Superior temporal gyrus (tissue), 1 donor: ENCODE measurements around the gene ESF1.

Experiments used
- DNase-seq: peaks from one replicate; pipeline ENCODE4 v3.0.0-alpha.2; 2016; ENCODE audit errors: extremely low spot score

The ESF1 gene

GRCh38 chr20:13678944-13679343 lies 105.8 kb downstream of the ESF1 start:
- no peak for DNase-seq

GRCh38 chr20:13677241-13677640 lies 107.5 kb downstream of the ESF1 start:
- DNase-seq, result no peak

GRCh38 chr20:13676682-13677081 lies 108.0 kb downstream of the ESF1 start:
- no peak for DNase-seq

GRCh38 chr20:13672690-13673089 lies 112.0 kb downstream of the ESF1 start:
- no peak for DNase-seq

GRCh38 chr20:13671916-13672378 lies 112.8 kb downstream of the ESF1 start:
- peak; percentile 54 for DNase-seq

- DNase-seq, result no peak
Measured at GRCh38 chr20:13671512-13671911, 113.2 kb downstream of the ESF1 start.

- DNase-seq, result no peak
Measured at GRCh38 chr20:13670160-13670559, 114.6 kb downstream of the ESF1 start.

GRCh38 chr20:13665709-13666395 lies 118.9 kb downstream of the ESF1 start:
- DNase-seq, result no peak
